HL-60 (cell line): Measurements from ENCODE around the gene VTI1A.
A peak's percentile ranks its signal among the peaks of the same experiment; 100 is the strongest.

ENCODE experiments used
- DNase-seq, 2 experiments: peaks; one replicate each; pipeline ENCODE4 v3.0.0-alpha.2; 2010 to 2020; ENCODE audit warnings: low read depth in 1 of 2, low spot score in 1 of 2
- H3K27ac ChIP-seq: fragments of 250-450 bp; sonication (Bioruptor Pico); replicated peaks from 2 replicates; pipeline ENCODE4 v1.5.1; 2020; ENCODE audit warnings: mild to moderate bottlenecking, moderate library complexity
- H3K27me3 ChIP-seq: fragments of 250-450 bp; sonication (Bioruptor Pico); 2 replicates; pipeline ENCODE4 v1.5.1; 2021; ENCODE audit warnings: mild to moderate bottlenecking, moderate library complexity; ENCODE audit not compliant: insufficient read depth, poor library complexity, severe bottlenecking
- H3K4me3 ChIP-seq: replicated peaks from 2 replicates; pipeline ENCODE4 v1.5.1; 2011; ENCODE audit warnings: mild to moderate bottlenecking, control low read depth, low read length; ENCODE audit not compliant: insufficient read depth
- GABPA ChIP-seq: IDR thresholded peaks from 2 replicates; pipeline ENCODE4 v1.6.1; 2012; ENCODE audit warnings: low read depth
- POLR2AphosphoS5 ChIP-seq: IDR thresholded peaks from 2 replicates; pipeline ENCODE4 v1.6.1; 2012; ENCODE audit warnings: low read depth
- SPI1 ChIP-seq: IDR thresholded peaks from 2 replicates; pipeline ENCODE4 v1.6.1; 2012; ENCODE audit warnings: low read depth, mild to moderate bottlenecking, borderline replicate concordance
- TF ChIP-seq, protein P1 (sequence below): IDR thresholded peaks from one replicate; pipeline ENCODE4 v1.5.1; 2011; ENCODE audit warnings: low read length, control low read depth, inconsistent platforms; ENCODE audit not compliant: insufficient read depth
- TF ChIP-seq, protein P2 (sequence below): IDR thresholded peaks from 2 replicates; pipeline ENCODE4 v1.6.1; 2012; ENCODE audit warnings: low read depth; ENCODE audit not compliant: insufficient replicate concordance

Gene VTI1A

GRCh38 chr10:112471878-112472487 lies 25.0 kb downstream of the VTI1A start:
- peak in 1 of 2 experiments; percentile 15 for DNase-seq
- Histone ChIP-seq H3K4me3 (no peak overlapping the region), H3K27ac (no peak overlapping the region), H3K27me3 (no peaks in the 10 kb centered on the region)
- TF ChIP-seq SPI1, result no peak
- TF ChIP-seq, protein P1, sequence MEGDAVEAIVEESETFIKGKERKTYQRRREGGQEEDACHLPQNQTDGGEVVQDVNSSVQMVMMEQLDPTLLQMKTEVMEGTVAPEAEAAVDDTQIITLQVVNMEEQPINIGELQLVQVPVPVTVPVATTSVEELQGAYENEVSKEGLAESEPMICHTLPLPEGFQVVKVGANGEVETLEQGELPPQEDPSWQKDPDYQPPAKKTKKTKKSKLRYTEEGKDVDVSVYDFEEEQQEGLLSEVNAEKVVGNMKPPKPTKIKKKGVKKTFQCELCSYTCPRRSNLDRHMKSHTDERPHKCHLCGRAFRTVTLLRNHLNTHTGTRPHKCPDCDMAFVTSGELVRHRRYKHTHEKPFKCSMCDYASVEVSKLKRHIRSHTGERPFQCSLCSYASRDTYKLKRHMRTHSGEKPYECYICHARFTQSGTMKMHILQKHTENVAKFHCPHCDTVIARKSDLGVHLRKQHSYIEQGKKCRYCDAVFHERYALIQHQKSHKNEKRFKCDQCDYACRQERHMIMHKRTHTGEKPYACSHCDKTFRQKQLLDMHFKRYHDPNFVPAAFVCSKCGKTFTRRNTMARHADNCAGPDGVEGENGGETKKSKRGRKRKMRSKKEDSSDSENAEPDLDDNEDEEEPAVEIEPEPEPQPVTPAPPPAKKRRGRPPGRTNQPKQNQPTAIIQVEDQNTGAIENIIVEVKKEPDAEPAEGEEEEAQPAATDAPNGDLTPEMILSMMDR, result peak; percentile 52

DNA sequence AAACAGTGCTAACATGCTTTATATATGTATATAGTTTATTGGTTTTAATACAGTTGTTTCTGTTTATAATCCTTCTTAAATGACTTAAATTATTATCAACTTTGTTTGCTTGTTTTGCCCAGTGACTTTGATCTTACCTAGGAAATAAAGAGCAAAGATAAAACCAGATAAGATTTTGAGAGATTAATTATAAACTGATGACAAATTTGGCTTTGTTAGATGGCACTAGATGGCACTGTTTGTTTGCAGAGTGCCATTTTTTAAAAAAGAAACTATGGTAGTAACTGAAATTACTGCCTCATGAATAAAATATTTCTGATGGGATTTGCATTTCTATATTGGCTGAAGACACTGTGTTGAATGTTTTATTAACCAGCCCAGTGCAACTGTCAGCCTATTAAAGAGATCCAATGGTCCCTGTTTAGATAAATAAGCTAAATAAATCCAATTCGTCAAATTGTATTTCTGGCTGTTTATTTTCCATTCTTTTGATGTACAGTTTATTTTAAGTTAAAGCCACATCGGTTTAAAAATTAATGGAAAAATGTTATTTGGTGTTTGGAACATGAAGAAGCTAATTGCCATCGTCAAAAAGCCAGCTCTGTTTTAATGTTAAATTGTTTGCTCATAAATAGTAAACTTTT lies 28.7 kb downstream of the VTI1A start:
- TF ChIP-seq GABPA (no peak), POLR2AphosphoS5 (no peak), SPI1 (no peak)
- TF ChIP-seq, protein P1, result no peak
- TF ChIP-seq, protein P2, sequence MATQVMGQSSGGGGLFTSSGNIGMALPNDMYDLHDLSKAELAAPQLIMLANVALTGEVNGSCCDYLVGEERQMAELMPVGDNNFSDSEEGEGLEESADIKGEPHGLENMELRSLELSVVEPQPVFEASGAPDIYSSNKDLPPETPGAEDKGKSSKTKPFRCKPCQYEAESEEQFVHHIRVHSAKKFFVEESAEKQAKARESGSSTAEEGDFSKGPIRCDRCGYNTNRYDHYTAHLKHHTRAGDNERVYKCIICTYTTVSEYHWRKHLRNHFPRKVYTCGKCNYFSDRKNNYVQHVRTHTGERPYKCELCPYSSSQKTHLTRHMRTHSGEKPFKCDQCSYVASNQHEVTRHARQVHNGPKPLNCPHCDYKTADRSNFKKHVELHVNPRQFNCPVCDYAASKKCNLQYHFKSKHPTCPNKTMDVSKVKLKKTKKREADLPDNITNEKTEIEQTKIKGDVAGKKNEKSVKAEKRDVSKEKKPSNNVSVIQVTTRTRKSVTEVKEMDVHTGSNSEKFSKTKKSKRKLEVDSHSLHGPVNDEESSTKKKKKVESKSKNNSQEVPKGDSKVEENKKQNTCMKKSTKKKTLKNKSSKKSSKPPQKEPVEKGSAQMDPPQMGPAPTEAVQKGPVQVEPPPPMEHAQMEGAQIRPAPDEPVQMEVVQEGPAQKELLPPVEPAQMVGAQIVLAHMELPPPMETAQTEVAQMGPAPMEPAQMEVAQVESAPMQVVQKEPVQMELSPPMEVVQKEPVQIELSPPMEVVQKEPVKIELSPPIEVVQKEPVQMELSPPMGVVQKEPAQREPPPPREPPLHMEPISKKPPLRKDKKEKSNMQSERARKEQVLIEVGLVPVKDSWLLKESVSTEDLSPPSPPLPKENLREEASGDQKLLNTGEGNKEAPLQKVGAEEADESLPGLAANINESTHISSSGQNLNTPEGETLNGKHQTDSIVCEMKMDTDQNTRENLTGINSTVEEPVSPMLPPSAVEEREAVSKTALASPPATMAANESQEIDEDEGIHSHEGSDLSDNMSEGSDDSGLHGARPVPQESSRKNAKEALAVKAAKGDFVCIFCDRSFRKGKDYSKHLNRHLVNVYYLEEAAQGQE, result no peak
- no peak for DNase-seq
- no peak overlapping the region for H3K4me3 ChIP-seq
- H3K27ac ChIP-seq, result no peak overlapping the region
- H3K27me3 ChIP-seq, result no peaks in the 10 kb centered on the region

DNA sequence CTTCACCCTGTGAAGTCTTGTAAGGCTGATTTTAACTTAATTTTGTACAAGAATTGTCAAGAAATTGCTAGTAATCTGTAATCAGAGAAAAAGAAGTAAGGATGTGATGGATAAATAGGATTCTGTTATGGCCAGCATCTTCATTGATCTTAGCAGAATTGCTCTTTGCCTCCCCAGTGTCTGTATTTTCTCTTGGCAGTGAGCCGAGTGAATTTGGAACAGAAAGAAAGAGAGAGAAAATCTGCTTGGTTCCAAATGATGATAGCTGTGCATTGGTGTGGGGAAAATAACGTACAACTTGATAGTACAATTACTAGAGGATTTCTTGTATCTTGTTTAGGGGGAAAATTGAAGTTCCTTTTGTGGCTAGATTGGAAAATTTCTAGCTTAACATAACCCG lies 34.6 kb downstream of the VTI1A start:
- H3K27me3 ChIP-seq, result no peaks in the 10 kb centered on the region
- H3K27ac ChIP-seq, result no peak overlapping the region
- DNase-seq, result no peak
- TF ChIP-seq, protein P1, result no peak
- TF ChIP-seq, protein P2, result no peak
- TF ChIP-seq POLR2AphosphoS5, result no peak
- no peak for TF ChIP-seq SPI1
- TF ChIP-seq GABPA, result no peak
- no peak overlapping the region for H3K4me3 ChIP-seq

- no peak overlapping the region for H3K4me3 ChIP-seq
- H3K27me3 ChIP-seq, result no peaks in the 10 kb centered on the region
- DNase-seq, result no peak
- no peak overlapping the region for H3K27ac ChIP-seq
- TF ChIP-seq SPI1 (no peak), POLR2AphosphoS5 (no peak), GABPA (no peak)
- TF ChIP-seq, protein P1, result no peak
- TF ChIP-seq, protein P2, result no peak
Observed at GRCh38 chr10:112484399-112484798, 37.4 kb downstream of the VTI1A start.
